AG09319 (cell line): ENCODE results near the gene FRY.

Experiments used
- DNase-seq: peaks from one replicate; pipeline ENCODE4 v3.0.0-alpha.2; 2010; ENCODE audit warnings: low read depth; ENCODE audit errors: extremely low read depth
- TF ChIP-seq, protein P1 (sequence below): IDR thresholded peaks from 2 replicates; pipeline ENCODE4 v1.5.1; 2011; ENCODE audit warnings: low read depth, mild to moderate bottlenecking, inconsistent platforms, low read length, moderate library complexity

Gene FRY

DNA sequence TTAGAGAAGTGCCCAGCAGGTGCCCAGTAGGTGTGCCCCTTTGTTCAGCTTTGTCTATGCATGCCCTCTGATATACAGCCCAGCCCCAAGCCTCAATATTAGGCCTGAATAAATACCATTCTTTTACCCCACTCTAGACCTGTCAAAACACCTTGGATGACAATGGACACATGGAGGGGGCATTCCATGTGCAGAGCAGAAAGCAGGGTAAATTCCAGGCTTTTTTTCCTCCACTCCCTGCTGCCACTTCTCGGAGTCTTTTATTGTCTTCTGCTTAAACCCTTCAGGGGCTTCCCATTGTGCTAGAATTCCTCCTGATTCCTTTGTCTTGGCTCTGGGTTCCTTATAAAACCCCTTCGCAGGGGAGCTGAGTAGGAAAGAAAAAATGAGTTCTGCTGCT is 5.8 kb upstream of the FRY start:
- DNase-seq = no peak
- TF ChIP-seq, protein P1, sequence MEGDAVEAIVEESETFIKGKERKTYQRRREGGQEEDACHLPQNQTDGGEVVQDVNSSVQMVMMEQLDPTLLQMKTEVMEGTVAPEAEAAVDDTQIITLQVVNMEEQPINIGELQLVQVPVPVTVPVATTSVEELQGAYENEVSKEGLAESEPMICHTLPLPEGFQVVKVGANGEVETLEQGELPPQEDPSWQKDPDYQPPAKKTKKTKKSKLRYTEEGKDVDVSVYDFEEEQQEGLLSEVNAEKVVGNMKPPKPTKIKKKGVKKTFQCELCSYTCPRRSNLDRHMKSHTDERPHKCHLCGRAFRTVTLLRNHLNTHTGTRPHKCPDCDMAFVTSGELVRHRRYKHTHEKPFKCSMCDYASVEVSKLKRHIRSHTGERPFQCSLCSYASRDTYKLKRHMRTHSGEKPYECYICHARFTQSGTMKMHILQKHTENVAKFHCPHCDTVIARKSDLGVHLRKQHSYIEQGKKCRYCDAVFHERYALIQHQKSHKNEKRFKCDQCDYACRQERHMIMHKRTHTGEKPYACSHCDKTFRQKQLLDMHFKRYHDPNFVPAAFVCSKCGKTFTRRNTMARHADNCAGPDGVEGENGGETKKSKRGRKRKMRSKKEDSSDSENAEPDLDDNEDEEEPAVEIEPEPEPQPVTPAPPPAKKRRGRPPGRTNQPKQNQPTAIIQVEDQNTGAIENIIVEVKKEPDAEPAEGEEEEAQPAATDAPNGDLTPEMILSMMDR = no peak

GRCh38 chr13:32026623-32027022 is 5.0 kb upstream of the FRY start:
- TF ChIP-seq, protein P1 = no peak
- no peak for DNase-seq

DNA sequence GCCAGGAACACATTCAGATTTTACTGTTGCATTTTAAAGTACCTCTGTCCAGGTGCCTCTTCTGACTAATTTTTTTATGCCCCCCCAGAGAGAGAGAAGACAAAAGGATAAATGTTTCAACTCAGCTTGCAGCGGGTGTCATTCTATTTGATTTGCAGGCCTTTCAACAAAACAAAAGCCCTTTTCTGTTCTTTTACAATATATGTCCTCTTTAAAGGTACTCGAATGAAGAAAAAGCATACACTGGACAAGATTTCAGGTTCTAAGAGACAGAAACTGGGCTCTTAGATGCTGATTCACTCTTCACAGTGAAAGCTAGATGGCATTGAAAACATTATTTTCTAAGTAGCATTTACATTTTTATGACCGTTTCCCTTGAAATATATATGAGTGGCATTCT is 2.9 kb upstream of the FRY start:
- TF ChIP-seq, protein P1 = no peak
- DNase-seq = no peak

DNA sequence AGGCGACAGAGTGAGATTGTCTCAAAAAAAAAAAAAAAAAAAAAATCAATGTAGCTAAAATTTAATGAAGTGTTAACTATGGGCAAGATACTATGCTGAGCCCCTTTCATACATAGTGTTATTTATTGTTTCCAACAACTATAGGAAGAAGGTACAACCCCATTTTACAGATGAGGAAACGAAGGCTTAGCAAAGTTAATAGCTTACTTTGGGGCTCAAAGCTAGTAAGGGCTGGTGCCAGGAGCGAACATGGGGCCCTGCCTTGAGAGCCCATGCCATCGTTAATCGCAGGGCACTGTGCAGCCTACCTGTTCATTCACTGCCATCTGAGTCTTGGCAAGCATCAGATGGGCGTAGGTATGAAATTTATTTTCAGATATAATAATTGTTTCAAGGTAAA is 1.9 kb upstream of the FRY start:
- no peak for DNase-seq
- TF ChIP-seq, protein P1 = no peak

- DNase-seq = no peak
Measured at GRCh38 chr13:32031815-32032370, 319 bp downstream of the FRY start.

DNA sequence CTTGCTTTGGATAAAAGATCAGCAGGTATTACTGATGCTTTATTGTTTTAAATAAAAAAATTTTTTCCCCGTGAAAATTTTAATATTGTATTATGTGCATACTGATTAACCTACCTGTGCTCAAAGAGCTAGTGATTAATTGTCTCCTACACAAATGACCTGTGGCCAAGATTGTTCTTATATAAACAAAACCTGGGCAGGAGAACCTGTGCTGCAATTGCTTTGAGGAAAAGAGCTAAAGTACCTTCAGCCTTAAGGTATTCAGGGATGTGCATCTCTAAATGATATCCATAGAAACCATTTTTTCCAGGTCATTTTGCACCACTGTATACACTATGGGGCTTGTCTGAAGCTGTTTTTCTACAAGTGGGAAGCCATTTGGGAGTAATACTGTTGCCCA is 1.2 kb downstream of the FRY start:
- DNase-seq = no peak
- TF ChIP-seq, protein P1 = no peak

More at GRCh38 chr13:32031815-32032370, 319 bp downstream of the FRY start:
- TF ChIP-seq, protein P1 = no peak

- no peak for DNase-seq
- TF ChIP-seq, protein P1 = no peak
Measured at GRCh38 chr13:32033744-32034143, 2.2 kb downstream of the FRY start.
